GM12874 (cell line): ENCODE data around the gene CREB5.

Experiments used
- TF ChIP-seq, protein P1 (sequence below): IDR thresholded peaks from 2 replicates; pipeline ENCODE4 v1.5.1; 2011; ENCODE audit warnings: low read depth, mild to moderate bottlenecking, control low read depth, low read length, moderate library complexity; ENCODE audit not compliant: insufficient read depth

Gene CREB5

DNA sequence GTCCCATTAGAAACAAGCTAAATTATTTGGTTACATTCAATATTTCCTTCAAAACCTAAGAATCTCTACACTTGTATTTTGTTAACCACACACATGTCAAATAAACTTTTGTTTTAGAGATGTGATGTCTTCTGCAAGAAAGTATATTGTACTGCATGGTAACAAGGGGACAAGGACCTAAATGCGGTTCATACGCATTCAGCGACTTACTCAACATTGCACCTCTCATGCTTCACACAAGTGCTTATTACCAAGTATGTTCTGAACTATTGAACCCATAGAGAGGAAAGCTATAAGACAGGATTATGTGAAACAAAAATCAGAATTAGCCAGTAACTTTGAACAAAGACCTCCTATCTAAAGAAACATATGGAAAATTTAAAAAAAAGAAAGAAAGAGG, 68.3 kb downstream of the CREB5 start:
- TF ChIP-seq, protein P1, sequence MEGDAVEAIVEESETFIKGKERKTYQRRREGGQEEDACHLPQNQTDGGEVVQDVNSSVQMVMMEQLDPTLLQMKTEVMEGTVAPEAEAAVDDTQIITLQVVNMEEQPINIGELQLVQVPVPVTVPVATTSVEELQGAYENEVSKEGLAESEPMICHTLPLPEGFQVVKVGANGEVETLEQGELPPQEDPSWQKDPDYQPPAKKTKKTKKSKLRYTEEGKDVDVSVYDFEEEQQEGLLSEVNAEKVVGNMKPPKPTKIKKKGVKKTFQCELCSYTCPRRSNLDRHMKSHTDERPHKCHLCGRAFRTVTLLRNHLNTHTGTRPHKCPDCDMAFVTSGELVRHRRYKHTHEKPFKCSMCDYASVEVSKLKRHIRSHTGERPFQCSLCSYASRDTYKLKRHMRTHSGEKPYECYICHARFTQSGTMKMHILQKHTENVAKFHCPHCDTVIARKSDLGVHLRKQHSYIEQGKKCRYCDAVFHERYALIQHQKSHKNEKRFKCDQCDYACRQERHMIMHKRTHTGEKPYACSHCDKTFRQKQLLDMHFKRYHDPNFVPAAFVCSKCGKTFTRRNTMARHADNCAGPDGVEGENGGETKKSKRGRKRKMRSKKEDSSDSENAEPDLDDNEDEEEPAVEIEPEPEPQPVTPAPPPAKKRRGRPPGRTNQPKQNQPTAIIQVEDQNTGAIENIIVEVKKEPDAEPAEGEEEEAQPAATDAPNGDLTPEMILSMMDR = no peak

DNA sequence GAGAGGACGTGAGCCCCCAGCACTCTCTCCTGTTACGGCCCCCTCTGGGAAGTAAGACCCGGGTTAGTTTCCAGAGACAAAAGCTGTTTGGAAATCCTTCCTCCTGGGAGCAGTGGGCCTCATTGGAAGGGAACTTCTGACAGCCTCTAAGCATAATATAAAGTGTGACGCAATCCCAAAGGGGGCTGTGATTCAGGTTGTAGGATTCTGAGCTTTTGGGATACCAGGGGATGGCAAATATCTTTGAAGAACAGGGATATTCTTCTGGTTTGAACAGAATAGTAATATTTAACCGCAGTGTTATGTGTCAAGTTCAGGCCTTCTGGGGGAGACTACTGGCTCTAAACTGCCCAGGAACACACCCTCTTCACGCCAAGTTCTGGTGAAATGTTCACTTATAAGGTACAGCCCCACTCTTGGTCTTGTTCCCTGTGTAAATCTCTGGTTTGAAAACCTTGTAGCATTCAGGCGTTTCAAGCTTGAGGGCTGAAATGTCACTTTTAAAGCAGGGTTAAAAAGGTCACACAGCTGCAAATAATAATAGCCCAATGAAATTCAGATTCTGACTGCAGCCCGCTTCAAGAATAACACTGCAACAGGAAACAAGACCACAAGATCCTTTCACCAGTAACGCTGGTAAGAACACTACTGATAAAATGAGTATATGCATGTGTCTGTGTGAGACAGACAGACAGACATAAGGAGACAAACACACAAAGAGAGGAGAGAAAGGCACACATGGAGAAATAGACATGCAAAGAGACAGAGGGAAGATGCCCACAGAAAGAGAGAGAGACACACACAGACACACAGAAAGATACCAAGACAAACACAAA, 69.0 kb downstream of the CREB5 start:
- TF ChIP-seq, protein P1 = no peak

DNA sequence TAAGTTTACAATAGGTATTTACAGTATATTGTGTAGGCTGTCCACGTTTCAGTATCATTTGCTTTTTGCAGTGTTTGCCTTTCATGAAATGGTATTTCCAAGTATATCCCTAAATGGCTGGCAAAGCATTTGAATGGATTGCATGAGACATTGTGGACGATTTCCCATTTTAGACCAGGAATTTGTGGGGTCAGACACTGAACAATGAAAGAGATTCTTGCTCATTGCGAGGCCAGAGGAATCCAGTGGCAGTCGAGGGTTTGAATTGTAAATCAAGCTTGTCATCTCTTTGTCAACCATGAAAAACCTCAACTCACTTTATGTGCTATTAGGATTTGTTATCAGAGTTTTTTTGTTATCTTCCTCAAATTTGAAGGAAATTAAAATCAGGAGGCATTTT, 70.8 kb downstream of the CREB5 start:
- TF ChIP-seq, protein P1 = no peak

DNA sequence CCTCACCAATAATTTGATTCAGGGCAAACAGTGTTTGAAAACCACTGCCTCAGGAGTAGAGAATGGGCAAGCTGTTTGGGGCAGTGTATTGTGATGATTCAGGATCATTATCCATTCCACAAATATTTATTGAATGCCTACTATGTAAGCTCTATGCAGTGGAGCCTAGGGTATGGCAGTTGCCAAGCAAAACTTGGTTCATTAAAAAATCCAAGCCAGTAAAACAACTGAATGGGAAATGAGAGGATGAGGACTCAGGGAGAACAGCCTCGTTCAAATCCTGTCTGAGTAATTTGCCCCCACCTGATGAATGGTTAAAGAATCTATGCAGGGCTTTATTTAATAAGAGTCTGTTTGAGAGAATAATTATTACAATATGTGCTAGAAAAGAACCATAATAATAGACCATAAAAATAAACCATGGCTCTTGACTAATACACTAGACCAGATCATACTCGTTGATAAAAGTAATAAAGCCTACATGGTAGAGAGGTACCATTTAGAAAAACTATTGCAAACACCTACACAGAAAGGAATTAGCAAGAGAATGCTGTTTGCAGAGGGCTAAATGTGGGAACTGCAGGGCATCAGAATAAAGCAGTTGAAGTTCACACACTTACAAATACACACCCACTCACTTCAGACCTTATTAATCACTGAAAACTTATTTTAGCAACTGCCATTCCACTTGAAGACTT, 71.7 kb downstream of the CREB5 start:
- TF ChIP-seq, protein P1 = no peak

DNA sequence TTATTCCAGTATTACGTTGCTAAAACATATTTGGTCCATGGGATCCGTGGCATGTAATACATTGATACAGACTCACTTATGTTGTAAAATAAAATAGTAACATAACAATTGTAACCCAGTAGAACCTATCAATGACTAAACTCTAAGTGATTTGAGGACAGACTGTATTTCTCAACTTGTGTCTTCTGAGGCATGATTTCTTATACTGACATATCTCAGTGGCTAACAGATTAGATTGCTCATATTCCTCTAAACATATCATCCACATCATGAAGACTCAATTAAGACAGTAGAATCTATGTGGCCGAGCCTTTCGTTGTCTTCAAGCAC, 72.3 kb downstream of the CREB5 start:
- TF ChIP-seq, protein P1 = no peak

DNA sequence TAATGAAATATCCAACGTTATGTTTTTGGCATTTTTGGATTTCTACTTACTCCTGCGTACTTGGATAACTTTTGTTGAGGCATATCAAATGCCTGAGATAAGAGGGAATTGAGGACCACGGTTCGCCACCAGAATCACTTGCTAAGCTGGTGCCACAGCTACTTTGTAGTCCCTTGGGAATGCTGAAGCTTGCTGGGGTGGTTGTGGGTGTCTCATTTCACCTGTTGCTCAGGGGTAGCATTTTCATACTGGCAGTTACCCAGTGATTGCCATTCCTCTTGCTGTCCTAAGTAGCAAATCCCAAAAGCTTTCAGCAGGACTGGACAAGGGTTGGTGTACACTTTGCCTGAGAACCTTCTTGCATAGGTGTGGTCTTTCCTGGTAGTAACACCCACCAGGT, 75.2 kb downstream of the CREB5 start:
- TF ChIP-seq, protein P1 = no peak

DNA sequence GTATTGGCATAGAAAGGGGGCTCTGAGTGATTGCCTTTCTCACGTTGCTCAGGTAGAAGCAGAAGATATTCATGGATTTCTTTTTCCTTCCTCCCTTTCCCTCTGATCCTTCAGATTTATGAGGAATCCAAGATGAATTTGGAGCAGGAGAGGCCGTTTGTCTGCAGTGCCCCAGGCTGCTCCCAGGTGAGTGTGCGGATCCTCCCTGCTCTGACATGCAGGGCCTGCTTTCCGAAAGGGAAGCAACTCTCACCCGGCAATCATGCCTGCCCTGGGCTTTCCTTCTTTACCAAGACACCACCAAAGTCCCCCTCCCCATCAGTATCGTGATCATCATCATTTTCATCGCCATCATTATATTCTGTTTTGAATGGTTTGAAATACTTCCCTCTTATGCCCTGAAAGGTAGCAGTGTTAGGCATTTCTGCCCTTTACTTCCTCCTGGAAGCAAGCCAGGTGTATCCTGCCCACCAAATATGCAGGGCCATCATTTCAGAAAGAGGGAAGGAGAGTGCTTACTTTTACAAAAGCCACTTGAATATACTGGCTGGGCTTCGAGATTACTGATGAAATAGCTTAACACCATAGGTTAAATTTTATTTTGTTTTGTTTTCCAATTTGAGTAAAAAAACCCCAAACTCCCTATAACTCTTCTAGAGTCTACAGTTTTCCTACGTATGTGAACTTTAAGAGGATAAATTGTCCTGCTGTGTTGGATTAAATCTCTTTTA, 75.9 kb downstream of the CREB5 start:
- TF ChIP-seq, protein P1 = no peak
